ENCODE results near the gene CNN3.

CNN3 gene

DNA sequence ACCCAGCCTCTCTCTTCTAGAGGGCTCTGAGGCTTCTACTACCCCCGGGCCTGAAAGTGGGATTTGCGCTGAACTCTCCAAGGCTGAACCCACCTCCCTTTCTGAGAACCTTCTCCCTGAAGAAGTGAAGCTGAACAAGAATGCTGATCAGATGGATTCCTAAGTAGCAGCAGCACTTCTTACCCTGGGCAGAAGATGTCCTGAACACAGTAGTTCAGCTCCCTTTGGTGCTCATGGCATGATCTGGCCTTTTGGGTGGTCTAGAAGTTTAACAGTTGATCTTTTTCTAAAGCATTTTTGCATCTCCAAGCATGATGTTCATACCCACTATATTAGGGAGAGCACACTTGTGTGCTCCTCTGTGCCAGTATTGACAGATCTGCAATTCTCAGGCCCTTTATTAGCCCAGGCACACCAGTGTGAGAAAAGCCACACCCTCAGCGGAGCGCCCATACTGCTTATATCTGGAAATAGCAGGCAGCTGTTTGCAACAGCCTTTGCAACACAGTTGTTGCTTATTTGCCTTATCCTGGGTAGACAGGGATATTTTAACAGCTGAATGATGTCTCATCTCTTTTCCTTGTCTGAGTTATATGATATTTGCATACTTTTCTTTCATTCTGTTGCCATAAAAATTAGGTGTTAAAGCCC lies 34.2 kb downstream of the CNN3 start:
- H3K27me3 ChIP-seq (ENCODE audit: insufficient read depth, low read length, poor library complexity, severe bottlenecking): no peaks in the 10 kb centered on the region
- H3K79me2 ChIP-seq (ENCODE audit: insufficient read depth, low read length): no peaks in the 10 kb centered on the region
- H3K36me3 ChIP-seq (ENCODE audit: insufficient read depth, low read length): peaks cover 16% of the 10 kb centered on the region; the same call in 1 of the 2 replicates
- H4K20me1 ChIP-seq (ENCODE audit: insufficient read depth, low read length, poor library complexity, severe bottlenecking): no peaks in the 10 kb centered on the region
- no peak overlapping the region for H3K9ac ChIP-seq (ENCODE audit: low read depth, low read length, poor library complexity, severe bottlenecking)
- no peak overlapping the region for H3K4me2 ChIP-seq (ENCODE audit: low read depth, low read length, poor library complexity, severe bottlenecking)
- H3F3A ChIP-seq (ENCODE audit: low read depth): no peaks in the 10 kb centered on the region
- TF ChIP-seq CTCF (conservative IDR thresholded peaks at IDR 0.05; ENCODE audit: low read length) (no peak), EZH2phosphoT487 (IDR thresholded peaks at IDR 0.05; ENCODE audit: borderline replicate concordance) (no peak)
- H3K4me1 ChIP-seq (ENCODE audit: insufficient read depth, low read length, poor library complexity, severe bottlenecking): no peaks in the 10 kb centered on the region
- H3K4me3 ChIP-seq (ENCODE audit: low read length, poor library complexity, severe bottlenecking): no peak overlapping the region
- H3K9me2 ChIP-seq (replicated peaks; ENCODE audit: low read depth, low read length): no peaks in the 10 kb centered on the region
- H3K9me3 ChIP-seq (ENCODE audit: insufficient read depth, low read depth, low read length): no peaks in the 10 kb centered on the region
- no peak overlapping the region for H2AFZ ChIP-seq (ENCODE audit: low read length)

- Histone ChIP-seq H3K4me2 (ENCODE audit: low read depth, low read length, poor library complexity, severe bottlenecking) (no peak overlapping the region), H3K9me3 (ENCODE audit: insufficient read depth, low read depth, low read length) (no peaks in the 10 kb centered on the region), H3K4me3 (ENCODE audit: low read length, poor library complexity, severe bottlenecking) (no peak overlapping the region), H3K9me2 (replicated peaks; ENCODE audit: low read depth, low read length) (no peaks in the 10 kb centered on the region), H3K27me3 (ENCODE audit: insufficient read depth, low read length, poor library complexity, severe bottlenecking) (no peaks in the 10 kb centered on the region), H3K9ac (ENCODE audit: low read depth, low read length, poor library complexity, severe bottlenecking) (no peak overlapping the region), H3K36me3 (ENCODE audit: insufficient read depth, low read length) (no peaks in the 10 kb centered on the region), H3F3A (ENCODE audit: low read depth) (no peaks in the 10 kb centered on the region), H3K4me1 (ENCODE audit: insufficient read depth, low read length, poor library complexity, severe bottlenecking) (peaks cover 5% of the 10 kb centered on the region), H3K79me2 (ENCODE audit: insufficient read depth, low read length) (no peaks in the 10 kb centered on the region), H2AFZ (ENCODE audit: low read length) (no peak overlapping the region), H4K20me1 (ENCODE audit: insufficient read depth, low read length, poor library complexity, severe bottlenecking) (no peaks in the 10 kb centered on the region)
- TF ChIP-seq CTCF (conservative IDR thresholded peaks at IDR 0.05; ENCODE audit: low read length) (no peak), EZH2phosphoT487 (IDR thresholded peaks at IDR 0.05; ENCODE audit: borderline replicate concordance) (no peak)
These were observed 38.7 kb downstream of the CNN3 start for GRCh38 chr1:94888201-94888600.

DNA sequence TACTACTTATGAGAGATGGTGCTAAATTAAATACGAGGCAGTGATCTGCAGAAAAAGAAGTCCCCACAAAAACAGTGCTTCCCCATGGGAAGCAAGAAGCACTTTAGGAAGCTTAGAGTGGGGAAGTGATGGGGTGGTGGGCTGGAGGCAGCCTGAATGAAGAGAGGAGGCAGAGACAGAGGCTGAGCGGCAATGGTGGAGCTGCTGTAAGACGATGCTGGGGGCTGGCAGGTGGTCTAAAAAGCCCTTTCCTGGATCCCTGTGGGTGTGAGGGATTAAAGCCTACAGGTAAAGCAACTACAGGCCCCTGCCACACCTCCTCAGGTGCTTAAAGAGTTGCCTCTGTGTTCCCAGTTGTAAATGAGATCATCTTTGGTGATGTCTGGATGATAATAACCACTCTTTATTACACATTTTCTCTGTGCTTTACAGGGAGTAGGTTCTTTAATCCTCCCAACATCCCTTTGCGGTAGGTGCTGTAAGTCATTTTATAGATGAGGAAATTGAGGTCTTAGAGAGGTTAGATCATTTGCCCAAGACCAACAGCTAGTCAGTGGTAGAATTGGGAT lies 39.2 kb downstream of the CNN3 start:
- Histone ChIP-seq H3K9me3 (ENCODE audit: insufficient read depth, low read depth, low read length) (no peaks in the 10 kb centered on the region), H3K4me2 (ENCODE audit: low read depth, low read length, poor library complexity, severe bottlenecking) (no peak overlapping the region), H4K20me1 (ENCODE audit: insufficient read depth, low read length, poor library complexity, severe bottlenecking) (no peaks in the 10 kb centered on the region), H3K79me2 (ENCODE audit: insufficient read depth, low read length) (no peaks in the 10 kb centered on the region), H2AFZ (ENCODE audit: low read length) (no peak overlapping the region), H3K36me3 (ENCODE audit: insufficient read depth, low read length) (no peaks in the 10 kb centered on the region), H3K4me3 (ENCODE audit: low read length, poor library complexity, severe bottlenecking) (no peak overlapping the region), H3K4me1 (ENCODE audit: insufficient read depth, low read length, poor library complexity, severe bottlenecking) (peaks cover 5% of the 10 kb centered on the region), H3K27me3 (ENCODE audit: insufficient read depth, low read length, poor library complexity, severe bottlenecking) (no peaks in the 10 kb centered on the region), H3K9ac (ENCODE audit: low read depth, low read length, poor library complexity, severe bottlenecking) (no peak overlapping the region), H3F3A (ENCODE audit: low read depth) (no peaks in the 10 kb centered on the region), H3K9me2 (replicated peaks; ENCODE audit: low read depth, low read length) (no peaks in the 10 kb centered on the region)
- TF ChIP-seq EZH2phosphoT487 (IDR thresholded peaks at IDR 0.05; ENCODE audit: borderline replicate concordance): no peak
- TF ChIP-seq CTCF (conservative IDR thresholded peaks at IDR 0.05; ENCODE audit: low read length): no peak
